GM12891 (cell line): ENCODE results near the gene RAB11FIP3.

Experiments
- DNase-seq: peaks from one replicate; pipeline ENCODE4 v3.0.0; 2011; ENCODE audit warnings: low spot score; ENCODE audit not compliant: insufficient read length
- FAIRE-seq: peaks from 2 replicates; lab custom pipeline; 2011; peaks lifted over from hg19 to GRCh38; lab: Jason Lieb, UNC
- PAX5 ChIP-seq: IDR thresholded peaks from 2 replicates; pipeline ENCODE4 v1.6.1; 2011; ENCODE audit warnings: low read length, moderate library complexity, mild to moderate bottlenecking; ENCODE audit not compliant: insufficient read depth, severe bottlenecking
- POLR2A ChIP-seq: IDR thresholded peaks from 2 replicates; pipeline ENCODE4 v1.6.1; 2011; ENCODE audit warnings: low read depth, low read length, control low read depth
- POLR2AphosphoS5 ChIP-seq: IDR thresholded peaks from 2 replicates; pipeline ENCODE4 v1.6.1; 2011; ENCODE audit warnings: low read depth, low read length, control low read depth
- POU2F2 ChIP-seq: IDR thresholded peaks from 2 replicates; pipeline ENCODE4 v1.6.1; 2011; ENCODE audit warnings: low read depth, mild to moderate bottlenecking, control low read depth, low read length, moderate library complexity
- SPI1 ChIP-seq: IDR thresholded peaks from 2 replicates; pipeline ENCODE4 v1.6.1; 2011; ENCODE audit warnings: low read depth, low read length, control low read depth
- TAF1 ChIP-seq: IDR thresholded peaks from 2 replicates; pipeline ENCODE4 v1.6.1; 2011; ENCODE audit warnings: low read depth, low read length, control low read depth

Gene RAB11FIP3

GRCh38 chr16:507996-508395 lies 82.5 kb downstream of the RAB11FIP3 start:
- no peak for DNase-seq
- TF ChIP-seq POLR2A (no peak), TAF1 (no peak), SPI1 (no peak), PAX5 (no peak), POLR2AphosphoS5 (no peak), POU2F2 (no peak)
- no peak for FAIRE-seq

DNA sequence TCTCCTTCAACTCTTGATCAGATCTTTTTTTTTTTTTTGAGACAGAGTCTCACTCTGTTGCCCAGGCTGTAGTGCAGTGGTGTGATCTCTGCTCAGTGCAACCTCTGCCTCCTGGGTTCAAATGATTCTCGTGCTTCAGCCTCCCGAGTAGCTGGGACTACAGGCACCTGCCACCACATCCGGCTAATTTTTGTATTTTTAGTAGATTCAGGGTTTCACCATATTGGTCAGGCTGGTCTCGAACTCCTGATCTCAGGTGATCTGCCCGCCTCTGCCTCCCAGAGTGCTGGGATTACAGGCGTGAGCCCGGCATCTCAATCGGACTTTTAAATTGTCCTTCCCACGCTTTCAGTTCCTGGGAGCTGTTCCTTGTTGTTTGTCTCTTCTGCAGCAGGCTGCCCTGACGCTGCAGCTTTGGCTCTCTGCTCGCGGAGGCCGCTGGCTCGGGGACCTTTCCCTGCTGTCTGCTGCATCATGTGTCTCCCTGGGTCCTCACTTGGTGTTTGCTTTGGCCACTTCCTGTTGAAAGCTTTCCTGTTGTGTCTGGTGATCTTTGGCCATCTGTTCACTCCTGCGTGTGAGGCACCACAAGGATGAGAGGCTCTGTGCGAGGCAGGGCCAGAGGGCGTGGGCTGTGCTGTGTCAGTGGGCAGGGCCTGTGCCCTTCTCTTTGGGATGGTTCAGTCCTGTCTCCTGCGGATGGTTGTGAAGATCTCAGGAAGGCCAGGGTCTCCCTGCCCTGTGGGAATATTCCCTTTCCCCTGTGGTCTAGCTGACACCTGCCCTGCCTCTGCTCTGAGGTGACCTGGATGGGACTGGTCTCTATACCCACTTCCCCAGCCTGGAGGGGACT lies 83.7 kb downstream of the RAB11FIP3 start:
- TF ChIP-seq SPI1 = no peak
- TF ChIP-seq POLR2AphosphoS5 = no peak
- FAIRE-seq (peak; percentile 5), DNase-seq (no peak)

DNA sequence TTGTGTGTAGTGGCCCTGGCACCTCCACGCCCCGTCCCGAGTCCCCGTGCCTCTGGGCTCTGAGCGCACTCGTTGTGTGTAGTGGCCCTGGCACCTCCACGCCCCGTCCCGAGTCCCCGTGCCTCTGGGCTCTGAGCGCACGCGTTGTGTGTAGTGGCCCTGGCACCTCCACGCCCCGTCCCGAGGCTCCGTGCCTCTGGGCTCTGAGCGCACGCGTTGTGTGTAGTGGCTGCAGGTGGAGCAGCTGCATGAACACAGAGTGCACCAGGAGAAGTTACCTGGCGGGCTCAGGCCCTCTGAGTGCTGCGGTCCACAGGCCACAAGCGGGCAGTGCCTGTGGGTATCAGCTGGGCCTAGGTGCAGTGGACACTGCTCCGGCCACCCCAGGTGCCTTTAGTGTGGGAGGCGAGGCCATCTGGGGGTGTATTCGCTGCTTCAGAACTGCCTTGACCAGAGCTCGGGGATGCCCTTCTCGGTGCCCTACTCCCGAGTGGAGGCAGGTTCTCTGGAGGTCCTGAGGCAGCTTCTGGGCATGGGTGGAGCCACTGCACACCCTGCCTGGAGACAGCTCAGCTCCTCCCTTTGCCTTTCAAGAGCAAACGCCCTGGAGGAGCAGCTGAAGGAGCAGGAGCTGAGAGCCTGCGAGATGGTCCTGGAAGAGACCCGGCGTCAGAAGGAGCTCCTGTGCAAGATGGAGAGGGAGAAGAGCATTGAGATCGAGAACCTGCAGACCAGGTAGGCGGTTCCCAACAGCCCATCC lies 84.8 kb downstream of the RAB11FIP3 start:
- TF ChIP-seq SPI1 (no peak), PAX5 (no peak), POU2F2 (no peak), POLR2AphosphoS5 (no peak), POLR2A (no peak), TAF1 (no peak)
- DNase-seq = no peak
- no peak for FAIRE-seq

DNA sequence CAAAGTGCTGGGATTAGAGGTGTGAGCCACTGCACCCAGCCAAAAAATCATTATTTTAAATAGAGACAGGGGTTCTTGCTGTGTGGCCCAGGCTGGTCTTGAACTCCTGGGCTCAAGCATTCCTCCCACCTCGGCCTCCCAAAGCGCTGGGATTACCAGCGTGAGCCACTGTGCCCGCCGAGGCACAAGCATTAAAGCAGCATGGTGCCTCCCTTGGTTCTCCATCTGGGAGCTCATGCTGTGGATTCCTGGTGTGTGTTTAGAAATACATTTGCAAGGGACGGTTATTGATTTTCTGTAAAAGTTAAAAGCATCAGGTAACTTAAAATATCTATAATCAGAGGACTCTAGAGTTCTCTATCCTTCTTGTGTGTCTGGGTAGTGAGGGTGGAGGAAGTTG lies 87.4 kb downstream of the RAB11FIP3 start:
- TF ChIP-seq POLR2A (no peak), POLR2AphosphoS5 (no peak), SPI1 (no peak), PAX5 (no peak), TAF1 (no peak), POU2F2 (no peak)
- FAIRE-seq (no peak), DNase-seq (no peak)

DNA sequence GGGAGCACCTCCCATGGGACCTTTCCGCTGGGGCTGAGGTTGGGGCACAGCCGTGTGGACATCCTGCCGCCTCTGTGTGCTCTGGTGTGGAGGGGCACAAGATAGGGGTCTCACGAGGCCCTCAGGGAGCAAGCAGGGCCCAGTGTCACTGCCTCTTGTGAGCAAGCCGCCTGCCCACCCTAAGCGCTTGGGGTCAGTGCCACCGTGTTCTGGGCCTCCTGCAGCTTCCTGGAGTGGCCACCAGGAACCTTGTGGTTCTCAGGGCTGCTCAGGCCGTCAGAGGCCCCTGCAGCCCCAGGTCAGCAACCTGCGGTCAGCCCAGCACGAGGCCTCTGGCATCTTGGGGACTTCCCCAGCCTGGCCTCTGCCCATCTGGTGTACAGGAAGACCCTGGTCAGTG lies 88.5 kb downstream of the RAB11FIP3 start:
- no peak for FAIRE-seq
- TF ChIP-seq TAF1 (no peak), POLR2AphosphoS5 (no peak)
- DNase-seq = no peak

DNA sequence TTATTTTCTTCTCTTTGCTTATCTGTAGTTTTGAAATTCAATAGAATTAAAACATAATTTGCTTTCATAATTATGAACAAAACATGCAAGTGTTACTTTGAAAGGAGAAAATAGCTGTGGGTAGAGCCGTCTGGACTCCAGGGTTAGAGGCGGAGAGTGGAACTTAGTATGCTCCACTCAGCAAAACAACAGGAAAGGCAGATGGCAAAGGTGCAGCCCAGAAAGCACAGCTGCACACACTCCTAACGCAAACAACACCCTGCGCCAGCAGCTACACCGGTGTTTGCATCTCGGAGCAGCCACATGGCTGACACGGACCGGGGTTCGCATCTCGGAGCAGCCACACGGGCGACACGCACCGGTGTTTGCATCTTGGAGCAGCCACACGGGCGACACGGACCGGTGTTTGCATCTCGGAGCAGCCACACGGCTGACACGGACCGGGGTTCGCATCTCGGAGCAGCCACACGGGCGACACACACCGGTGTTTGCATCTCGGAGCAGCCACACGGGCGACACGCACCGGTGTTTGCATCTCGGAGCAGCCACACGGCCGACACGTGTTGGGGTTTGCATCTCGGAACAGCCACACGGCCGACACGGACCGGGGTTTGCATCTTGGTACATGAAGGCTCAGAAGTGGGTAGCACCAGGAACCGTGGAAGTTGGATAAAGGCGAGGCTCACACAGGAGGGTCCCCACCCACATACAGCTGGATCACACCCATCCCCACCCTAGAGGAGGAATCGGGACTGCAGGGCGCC lies 89.9 kb downstream of the RAB11FIP3 start:
- FAIRE-seq (no peak), DNase-seq (no peak)
- no peak for TF ChIP-seq POU2F2
- no peak for TF ChIP-seq POLR2AphosphoS5
- no peak for TF ChIP-seq SPI1
- TF ChIP-seq PAX5 = no peak
- no peak for TF ChIP-seq TAF1
- no peak for TF ChIP-seq POLR2A

GRCh38 chr16:515939-516226 lies 90.4 kb downstream of the RAB11FIP3 start:
- FAIRE-seq = no peak
- no peak for TF ChIP-seq SPI1
- TF ChIP-seq PAX5 = no peak
- TF ChIP-seq POLR2A = no peak
- TF ChIP-seq POLR2AphosphoS5 = no peak
- TF ChIP-seq TAF1 = no peak
- TF ChIP-seq POU2F2 = no peak
- DNase-seq = no peak

- TF ChIP-seq TAF1 (no peak), SPI1 (no peak), POLR2A (no peak), PAX5 (no peak), POU2F2 (no peak), POLR2AphosphoS5 (no peak)
- FAIRE-seq (no peak), DNase-seq (no peak)
These were observed 90.9 kb downstream of the RAB11FIP3 start for GRCh38 chr16:516301-516700.

DNA sequence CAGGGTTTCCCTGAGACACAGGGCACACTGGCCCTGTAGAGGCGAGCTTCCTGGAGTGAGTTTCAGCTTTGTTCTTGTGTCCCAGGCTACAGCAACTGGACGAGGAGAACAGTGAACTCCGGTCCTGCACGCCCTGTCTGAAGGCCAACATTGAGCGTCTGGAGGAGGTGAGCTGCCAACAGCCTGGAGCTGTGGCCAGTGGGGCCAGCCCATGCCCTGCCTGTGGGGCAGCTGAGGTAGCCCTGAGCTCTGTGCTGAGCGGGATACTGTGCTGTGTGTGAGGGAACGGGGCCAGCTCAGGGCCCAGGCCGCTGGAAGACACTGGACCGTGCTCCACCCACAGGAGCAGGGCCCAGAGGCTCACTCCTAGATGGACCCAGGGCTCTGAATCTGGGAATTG lies 93.4 kb downstream of the RAB11FIP3 start:
- no peak for FAIRE-seq
- TF ChIP-seq POLR2A (no peak), POLR2AphosphoS5 (no peak), PAX5 (no peak), POU2F2 (no peak), TAF1 (no peak), SPI1 (no peak)
- DNase-seq = no peak

GRCh38 chr16:519425-519824 lies 94.0 kb downstream of the RAB11FIP3 start:
- FAIRE-seq = no peak
- TF ChIP-seq POLR2A (no peak), POLR2AphosphoS5 (no peak), POU2F2 (no peak), TAF1 (no peak), PAX5 (no peak), SPI1 (no peak)
- DNase-seq = no peak
